T-cell (primary cell): ENCODE data around the gene GPR183. TPM values are rescaled to one million over a fixed set of nuclear protein-coding genes. Genes with fewer than 3 reads are reported as not detected.

Source experiments
- ATAC-seq, 4 experiments: fragments of 200-7000 bp in 3 of 4; fragments of 150-1000 bp in 1 of 4; cut with Tn5 transposase; replicated peaks in 1 of 4; 1 replicate in 3 of 4; 2 replicates in 1 of 4; pipeline ENCODE4 v1.10.0; 2021; ENCODE audit warnings: moderate library complexity in 3 of 4, mild to moderate bottlenecking in 2 of 4, moderate number of reproducible peaks in 1 of 4
- CTCF ChIA-PET, 2 donors: fragments of 300-600 bp; sonication (Branson Sonifier 250); formaldehyde crosslinking; loops; one replicate each; lab custom pipeline; 2022; ENCODE audit warnings: antibody characterized with exemption in 2 of 2; lab: Charles Lee
- POLR2A ChIA-PET, 2 donors: fragments of 300-600 bp; sonication (Branson Sonifier 250); formaldehyde crosslinking; loops; one replicate each; lab custom pipeline; 2022; ENCODE audit warnings: antibody characterized with exemption in 2 of 2; lab: Charles Lee
- DNase-seq, 35 experiments: peaks; one replicate each; pipeline versions ENCODE4 v3.0.0 to v3.0.0-alpha.2; 2013 to 2023
- H3K27ac ChIP-seq: one replicate; pipeline ENCODE4 v1.5.1; 2013; ENCODE audit warnings: low read length
- H3K27me3 ChIP-seq, 2 experiments: replicated peaks in 1 of 2; 1 replicate in 1 of 2; 2 replicates in 1 of 2; pipeline versions ENCODE4 v1.6.1 to v1.7.0; 2013; ENCODE audit warnings: low read length in 1 of 2, mixed read lengths in 1 of 2; ENCODE audit not compliant: control insufficient read depth in 2 of 2, insufficient read depth in 2 of 2; ENCODE audit errors: extremely low read depth in 1 of 2
- H3K36me3 ChIP-seq, 2 donors: 1 replicate in 1 of 2; 2 replicates in 1 of 2; pipeline versions ENCODE4 v1.6.1 to v1.7.0; 2013; ENCODE audit warnings: low read length in 1 of 2; ENCODE audit not compliant: control insufficient read depth in 2 of 2, insufficient read depth in 1 of 2; ENCODE audit errors: extremely low read depth in 1 of 2
- H3K4me1 ChIP-seq, 2 experiments: 1 replicate in 1 of 2; 2 replicates in 1 of 2; pipeline versions ENCODE4 v1.6.1 to v1.7.0; 2013; ENCODE audit warnings: low read length in 2 of 2, mixed read lengths in 1 of 2; ENCODE audit not compliant: insufficient read depth in 2 of 2, control insufficient read depth in 1 of 2; ENCODE audit errors: extremely low read depth in 1 of 2
- H3K4me3 ChIP-seq, 2 donors: 1 replicate in 1 of 2; 2 replicates in 1 of 2; pipeline versions ENCODE4 v1.5.1 to v1.7.0; 2013; ENCODE audit warnings: mild to moderate bottlenecking in 2 of 2, low read length in 1 of 2, moderate library complexity in 1 of 2; ENCODE audit not compliant: control insufficient read depth in 1 of 2; ENCODE audit errors: extremely low read depth in 1 of 2
- H3K9me3 ChIP-seq: 2 replicates; pipeline ENCODE4 v1.7.0; 2013
- H3K27ac Mint-ChIP-seq, 2 donors: one replicate each; pipeline ENCODE4 v1.8.0; 2020 to 2021; ENCODE audit warnings: mild to moderate bottlenecking in 2 of 2, mixed read lengths in 2 of 2
- H3K27me3 Mint-ChIP-seq, 2 donors: one replicate each; pipeline ENCODE4 v1.8.0; 2021 to 2022; ENCODE audit warnings: mixed read lengths in 2 of 2
- H3K36me3 Mint-ChIP-seq: one replicate; pipeline ENCODE4 v1.8.0; 2021; ENCODE audit warnings: mixed read lengths
- H3K4me1 Mint-ChIP-seq, 3 donors: one replicate each; pipeline ENCODE4 v1.8.0; 2020 to 2022; ENCODE audit warnings: mixed read lengths in 3 of 3, mild to moderate bottlenecking in 1 of 3
- H3K4me3 Mint-ChIP-seq, 3 donors: one replicate each; pipeline ENCODE4 v1.8.0; 2020 to 2022; ENCODE audit warnings: mild to moderate bottlenecking in 3 of 3, mixed read lengths in 3 of 3, moderate library complexity in 3 of 3
- H3K9me3 Mint-ChIP-seq, 3 donors: one replicate each; pipeline ENCODE4 v1.8.0; 2020 to 2022; ENCODE audit warnings: mixed read lengths in 3 of 3
- WGBS: methylation state at CpG from one replicate; pipeline ENCODE4 v1.1.5; 2013; ENCODE audit warnings: missing lambda C conversion rate; ENCODE audit not compliant: insufficient coverage; 5-methylcytosine and 5-hydroxymethylcytosine counted together
- total RNA-seq, 35 experiments: library from RNA in 6 of 35; stranded (reverse) in 6 of 35; fragments of 120-200 nt in 1 of 35; gene quantifications; one replicate each; pipeline versions ENCODE4 v1.2.1 to v1.2.4 and lab custom pipeline; 2013 to 2026

The GPR183 gene
- total RNA-seq, 5 donors from 2014 or later (not counting 1 experiment from before 2014, with no cell fraction given), result 69.9 to 152 (median 100) TPM

DNA sequence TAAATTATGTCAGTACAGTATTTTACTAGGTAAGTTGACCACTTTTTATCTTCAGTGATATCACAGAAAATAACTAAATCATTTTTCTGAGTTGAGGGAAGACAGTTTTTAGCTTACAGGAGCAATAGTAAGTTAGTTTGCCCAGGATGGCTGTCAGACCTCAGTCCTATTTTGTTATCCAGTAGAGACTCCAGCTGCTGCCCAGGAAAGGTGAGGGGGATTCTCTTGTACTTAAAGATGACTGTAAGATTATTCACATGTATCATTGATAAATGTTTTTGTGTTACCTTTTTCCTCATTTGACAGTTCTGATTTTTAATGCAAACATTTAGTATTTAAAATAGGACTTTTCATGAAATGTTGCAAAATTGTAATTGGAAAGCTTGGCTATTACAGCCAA is 14.5 kb upstream of the GPR183 start:
- ATAC-seq, result no peak
- no peaks in the 10 kb centered on the region for H3K27me3 ChIP-seq
- peak overlapping the region; percentile 93 for H3K27ac ChIP-seq
- POLR2A ChIA-PET, result interaction anchor here (0.8 to 2.4 kb wide), 9 partner anchors 9 to 61 kb away, joined by 3 to 40 read pairs (median 3); partner anchors contain the start of gene GPR183 (in 1 of the 2)
- peaks cover 3 to 22% of the 10 kb centered on the region in 2 donors for H3K36me3 ChIP-seq
- Mint-ChIP-seq H3K27me3 (no peaks in the 10 kb centered on the region), H3K4me1 (peaks cover 72 to 86% (median 76%) of the 10 kb centered on the region in 3 donors), H3K36me3 (peaks cover 35% of the 10 kb centered on the region), H3K9me3 (no peaks in the 10 kb centered on the region), H3K4me3 (peak overlapping the region; percentile 14 to 55 (median 49)), H3K27ac (peak overlapping the region; percentile 92 to 98)
- H3K9me3 ChIP-seq, result no peaks in the 10 kb centered on the region
- H3K4me3 ChIP-seq, result no peak overlapping the region
- CTCF ChIA-PET, result interaction anchor here in 1 of 2 donors (0.7 to 2.4 kb wide), 10 partner anchors 17 to 115 kb away, joined by 3 to 14 read pairs (median 4); no protein-coding TSS in a partner anchor
- no peak for DNase-seq
- H3K4me1 ChIP-seq, result peaks cover 32 to 52% of the 10 kb centered on the region in 2 experiments

DNA sequence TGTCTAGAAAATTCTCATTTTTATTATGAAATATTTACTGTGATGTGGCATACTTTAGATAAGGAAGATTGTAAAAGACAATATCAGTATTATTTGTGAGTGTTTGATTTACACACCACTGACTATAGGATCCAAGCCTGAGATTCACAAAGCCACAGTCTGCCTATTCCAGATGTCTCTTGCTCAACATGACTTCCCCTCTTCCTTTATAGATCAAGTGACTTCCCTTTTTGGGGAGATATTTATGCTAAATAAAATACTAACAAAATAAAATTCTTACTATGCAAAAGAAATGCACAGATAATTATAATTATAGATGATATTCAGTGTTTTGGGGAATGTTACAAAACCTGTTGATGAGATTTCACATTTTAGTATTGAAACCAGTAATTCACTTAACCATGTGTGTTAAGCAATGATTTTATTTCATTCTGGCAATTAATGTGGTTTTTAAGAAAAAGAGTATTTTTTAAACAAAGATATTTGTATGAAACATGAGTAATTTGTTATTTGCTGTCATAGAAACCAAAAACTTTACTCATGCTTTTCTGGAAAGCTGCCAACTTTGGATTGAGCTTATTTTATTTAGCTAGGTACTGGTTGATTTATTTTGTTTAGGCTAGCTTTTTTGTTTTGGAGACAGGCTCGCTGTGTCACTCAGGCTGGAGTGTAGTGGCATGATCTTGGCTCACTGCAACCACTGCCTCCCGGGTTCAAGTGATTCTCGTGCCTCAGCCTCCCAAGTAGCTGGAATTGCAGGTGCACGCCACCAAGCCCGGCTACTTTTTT is 13.7 kb upstream of the GPR183 start:
- DNase-seq, result peak in 6 of 35 experiments; percentile 13 to 83 (median 30)
- 54% methylated on average over 3 of the region's 5 CpGs for WGBS

DNA sequence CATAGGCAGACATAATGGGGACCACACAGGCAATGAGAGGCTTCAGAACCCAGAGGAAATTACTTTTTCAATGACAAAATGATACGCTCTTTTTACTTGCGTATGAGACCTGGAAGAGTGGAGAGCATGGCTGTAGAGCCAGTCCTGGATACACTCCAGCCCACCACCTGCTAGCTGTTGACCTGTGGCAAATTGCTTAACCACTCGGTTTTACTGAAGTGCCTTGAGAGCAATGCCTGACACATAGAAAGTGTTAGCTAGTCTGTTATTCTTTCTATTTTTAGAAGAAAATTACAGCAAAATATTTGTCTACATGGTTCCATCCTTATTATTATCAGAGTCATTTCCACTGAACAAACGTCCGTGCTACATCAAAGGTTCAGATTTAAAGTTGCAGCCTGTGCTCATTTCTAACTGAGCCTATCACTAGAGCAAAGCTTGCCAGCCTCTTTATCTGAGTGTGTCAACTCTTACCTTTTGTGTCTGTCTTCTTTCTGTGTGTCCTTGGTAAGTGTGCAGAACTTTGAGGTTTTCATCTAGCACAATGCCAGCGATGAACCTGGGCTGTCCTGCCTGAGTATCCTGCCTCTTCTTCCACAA is 9.6 kb upstream of the GPR183 start:
- no peaks in the 10 kb centered on the region for H3K9me3 ChIP-seq
- peaks cover 0 to 14% of the 10 kb centered on the region in 2 donors for H3K36me3 ChIP-seq
- H3K4me1 ChIP-seq, result peaks cover 52 to 54% of the 10 kb centered on the region in 2 experiments
- no peak for DNase-seq
- CTCF ChIA-PET, result no interaction called here
- H3K4me3 Mint-ChIP-seq, result peak overlapping the region; percentile 31 to 57 (median 32)
- POLR2A ChIA-PET, result interaction anchor here in 1 of 2 donors (0.6 kb wide), 1 partner anchor 14 kb away, joined by 3 read pairs; no protein-coding TSS in a partner anchor
- ATAC-seq, result no peak
- peaks cover 27% of the 10 kb centered on the region for H3K36me3 Mint-ChIP-seq
- H3K27ac Mint-ChIP-seq, result peak overlapping the region; percentile 88 to 95
- H3K27me3 ChIP-seq, result no peaks in the 10 kb centered on the region
- peaks cover 76 to 86% (median 78%) of the 10 kb centered on the region in 3 donors for H3K4me1 Mint-ChIP-seq
- H3K9me3 Mint-ChIP-seq, result no peaks in the 10 kb centered on the region
- WGBS, result 57% methylated on average over 3 of the region's 6 CpGs
- peak overlapping the region; percentile 91 for H3K27ac ChIP-seq
- no peaks in the 10 kb centered on the region for H3K27me3 Mint-ChIP-seq
- no peak overlapping the region for H3K4me3 ChIP-seq

More for the DNA sequence above, 13.7 kb upstream of the GPR183 start:
- no peaks in the 10 kb centered on the region for H3K27me3 ChIP-seq
- CTCF ChIA-PET, result interaction anchor here in 1 of 2 donors (0.8 to 2.4 kb wide), 8 partner anchors 18 to 116 kb away, joined by 3 to 14 read pairs (median 4); no protein-coding TSS in a partner anchor
- H3K4me3 ChIP-seq, result no peak overlapping the region
- no peaks in the 10 kb centered on the region for H3K27me3 Mint-ChIP-seq
- H3K4me3 Mint-ChIP-seq, result no peak overlapping the region
- no peaks in the 10 kb centered on the region for H3K9me3 ChIP-seq
- peaks cover 2 to 22% of the 10 kb centered on the region in 2 donors for H3K36me3 ChIP-seq
- peak overlapping the region; percentile 93 for H3K27ac ChIP-seq
- H3K36me3 Mint-ChIP-seq, result peaks cover 38% of the 10 kb centered on the region
- H3K4me1 Mint-ChIP-seq, result peaks cover 77 to 87% (median 77%) of the 10 kb centered on the region in 3 donors
- peaks cover 40 to 55% of the 10 kb centered on the region in 2 experiments for H3K4me1 ChIP-seq
- no peaks in the 10 kb centered on the region for H3K9me3 Mint-ChIP-seq
- ATAC-seq, result peak in 1 of 4 experiments; percentile 25
- H3K27ac Mint-ChIP-seq, result peak overlapping the region; percentile 52 to 98
- POLR2A ChIA-PET, result interaction anchor here in 1 of 2 donors (0.9 to 2.4 kb wide), 7 partner anchors 9 to 62 kb away, joined by 3 to 40 read pairs (median 3); partner anchors contain the start of gene GPR183

DNA sequence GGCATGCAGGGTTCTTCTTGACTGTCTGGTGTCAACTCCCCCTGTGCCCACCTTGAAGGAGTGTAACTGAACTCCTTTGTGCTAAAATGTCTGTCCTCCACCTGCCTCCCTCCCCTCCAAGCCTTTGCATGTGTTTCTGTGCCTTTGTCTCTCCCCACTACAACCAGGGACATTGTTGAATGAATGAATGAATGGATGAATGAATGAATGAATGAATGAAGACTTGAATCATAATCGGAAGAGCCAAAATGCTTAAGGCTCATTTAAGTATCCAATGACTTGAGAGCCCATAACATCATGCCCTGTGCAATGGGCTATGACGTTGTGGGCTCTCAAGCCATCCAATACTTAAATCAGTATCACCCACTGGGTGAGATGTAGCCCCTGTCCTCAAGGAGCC is 9.0 kb upstream of the GPR183 start:
- Mint-ChIP-seq H3K27ac (peak overlapping the region; percentile 88 to 95), H3K27me3 (no peaks in the 10 kb centered on the region), H3K36me3 (peaks cover 27% of the 10 kb centered on the region), H3K9me3 (no peaks in the 10 kb centered on the region), H3K4me1 (peaks cover 76 to 86% (median 78%) of the 10 kb centered on the region in 3 donors), H3K4me3 (peak overlapping the region in 1 of 3 donors; percentile 57)
- Histone ChIP-seq H3K36me3 (peaks cover 0 to 14% of the 10 kb centered on the region in 2 donors), H3K4me1 (peaks cover 50 to 52% of the 10 kb centered on the region in 2 experiments), H3K27ac (peak overlapping the region; percentile 91), H3K27me3 (no peaks in the 10 kb centered on the region), H3K9me3 (no peaks in the 10 kb centered on the region), H3K4me3 (no peak overlapping the region)
- ChIA-PET CTCF (no interaction called here), POLR2A (interaction anchor here in 1 of 2 donors (0.5 to 1.0 kb wide), 3 partner anchors 14 to 43 kb away, joined by 3 to 9 read pairs (median 4); no protein-coding TSS in a partner anchor)
- DNase-seq, result no peak
- WGBS, result 100% methylated on average over 1 of the region's 2 CpGs
- no peak for ATAC-seq

DNA sequence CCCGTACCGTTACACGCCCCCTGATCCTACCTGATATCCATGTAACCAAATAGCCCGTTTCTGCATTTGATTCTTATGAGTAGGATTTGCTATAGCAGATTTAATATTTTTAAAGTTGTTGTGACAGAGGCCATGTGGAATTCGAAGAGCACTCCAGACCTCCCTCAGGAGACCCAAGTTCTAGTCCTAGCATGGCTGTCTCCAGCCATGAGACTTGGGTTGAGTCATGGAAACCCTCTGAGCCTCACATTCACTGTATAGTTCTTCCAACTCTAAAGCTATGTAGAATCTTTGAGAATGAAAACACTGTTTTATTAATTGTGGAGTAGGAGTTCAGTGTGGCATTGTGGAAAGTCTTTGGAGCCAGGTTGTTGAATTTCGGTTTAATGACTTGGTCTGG is 8.0 kb upstream of the GPR183 start:
- DNase-seq (no peak), ATAC-seq (peak in 3 of 4 experiments; percentile 8 to 24 (median 13))
- H3K36me3 Mint-ChIP-seq, result peaks cover 31% of the 10 kb centered on the region
- ChIA-PET POLR2A (interaction anchor here (0.6 to 1.9 kb wide), 12 partner anchors 9 to 169 kb away, joined by 3 to 31 read pairs (median 4); partner anchors contain the start of gene GPR18 (in 1 of the 2)), CTCF (interaction anchor here in 1 of 2 donors (0.5 to 2.0 kb wide), 8 partner anchors 9 to 122 kb away, joined by 3 to 14 read pairs (median 6); no protein-coding TSS in a partner anchor)
- Histone ChIP-seq H3K4me1 (peaks cover 54 to 56% of the 10 kb centered on the region in 2 experiments), H3K27me3 (no peaks in the 10 kb centered on the region), H3K4me3 (peak overlapping the region in 1 of 2 donors; percentile 35), H3K36me3 (peaks cover 0 to 14% of the 10 kb centered on the region in 2 donors), H3K27ac (peak overlapping the region; percentile 91), H3K9me3 (no peaks in the 10 kb centered on the region)
- peaks cover 78 to 85% (median 79%) of the 10 kb centered on the region in 3 donors for H3K4me1 Mint-ChIP-seq
- H3K9me3 Mint-ChIP-seq, result no peaks in the 10 kb centered on the region
- H3K4me3 Mint-ChIP-seq, result peak overlapping the region; percentile 60 to 76 (median 69)
- H3K27ac Mint-ChIP-seq, result peak overlapping the region; percentile 95 to 96
- no CpG with 5 or more reads among the region's 6 CpGs for WGBS
- no peaks in the 10 kb centered on the region for H3K27me3 Mint-ChIP-seq
